ENCODE results near the gene LHX4. TPM values are rescaled to one million over a fixed set of nuclear protein-coding genes. Genes with fewer than 3 reads are reported as not detected.

The LHX4 gene
- total RNA-seq, 4 donors from 2014 or later = not detected

DNA sequence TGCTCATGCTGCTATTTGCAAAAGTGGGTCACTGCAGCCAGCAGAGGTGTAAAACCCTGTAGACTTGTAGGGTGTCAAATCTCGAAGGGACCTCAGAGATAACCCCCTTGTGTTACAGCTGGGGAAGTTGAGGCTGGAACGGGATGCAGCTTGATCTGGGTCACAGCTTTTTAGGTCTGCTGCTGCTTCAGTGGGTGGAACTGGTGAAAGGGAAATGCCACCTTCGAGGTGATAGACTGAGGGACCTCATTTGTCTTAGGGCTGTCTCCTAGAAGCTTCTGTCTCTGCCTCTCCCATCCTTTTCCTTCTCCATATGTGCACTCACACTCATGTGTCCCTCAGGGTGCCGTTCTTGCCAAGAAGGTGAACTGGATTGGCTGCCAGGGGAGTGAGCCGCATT is 40.0 kb upstream of the LHX4 start:
- H3K9me3 ChIP-seq = no peaks in the 10 kb centered on the region
- TF ChIP-seq, protein P1, sequence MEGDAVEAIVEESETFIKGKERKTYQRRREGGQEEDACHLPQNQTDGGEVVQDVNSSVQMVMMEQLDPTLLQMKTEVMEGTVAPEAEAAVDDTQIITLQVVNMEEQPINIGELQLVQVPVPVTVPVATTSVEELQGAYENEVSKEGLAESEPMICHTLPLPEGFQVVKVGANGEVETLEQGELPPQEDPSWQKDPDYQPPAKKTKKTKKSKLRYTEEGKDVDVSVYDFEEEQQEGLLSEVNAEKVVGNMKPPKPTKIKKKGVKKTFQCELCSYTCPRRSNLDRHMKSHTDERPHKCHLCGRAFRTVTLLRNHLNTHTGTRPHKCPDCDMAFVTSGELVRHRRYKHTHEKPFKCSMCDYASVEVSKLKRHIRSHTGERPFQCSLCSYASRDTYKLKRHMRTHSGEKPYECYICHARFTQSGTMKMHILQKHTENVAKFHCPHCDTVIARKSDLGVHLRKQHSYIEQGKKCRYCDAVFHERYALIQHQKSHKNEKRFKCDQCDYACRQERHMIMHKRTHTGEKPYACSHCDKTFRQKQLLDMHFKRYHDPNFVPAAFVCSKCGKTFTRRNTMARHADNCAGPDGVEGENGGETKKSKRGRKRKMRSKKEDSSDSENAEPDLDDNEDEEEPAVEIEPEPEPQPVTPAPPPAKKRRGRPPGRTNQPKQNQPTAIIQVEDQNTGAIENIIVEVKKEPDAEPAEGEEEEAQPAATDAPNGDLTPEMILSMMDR (IDR thresholded peaks at IDR 0.05 in 4 of 5, conservative IDR thresholded peaks at IDR 0.05 in 1 of 5) = no peak
- no peak for TF ChIP-seq POLR2A (IDR thresholded peaks at IDR 0.05)
- H3K4me3 ChIP-seq = no peak overlapping the region
- no peaks in the 10 kb centered on the region for H3K4me1 ChIP-seq
- ATAC-seq = no peak
- peaks cover 2 to 69% of the 10 kb centered on the region in 2 donors for H3K36me3 ChIP-seq
- H3K27ac ChIP-seq = no peak overlapping the region
- no peaks in the 10 kb centered on the region for H3K27me3 ChIP-seq
- intact Hi-C loops (cut with DNase I; ENCODE audit: low total_unique reads) (no loop called here), in situ Hi-C loops (cut with MboI; ENCODE audit: low sequenced_read_pairs in 4 of 4) (loop anchor here in 3 of 4 donors (25.0 kb wide), 2 partner anchors 103 to 478 kb away; no protein-coding TSS in a partner anchor)
- no peak for DNase-seq

DNA sequence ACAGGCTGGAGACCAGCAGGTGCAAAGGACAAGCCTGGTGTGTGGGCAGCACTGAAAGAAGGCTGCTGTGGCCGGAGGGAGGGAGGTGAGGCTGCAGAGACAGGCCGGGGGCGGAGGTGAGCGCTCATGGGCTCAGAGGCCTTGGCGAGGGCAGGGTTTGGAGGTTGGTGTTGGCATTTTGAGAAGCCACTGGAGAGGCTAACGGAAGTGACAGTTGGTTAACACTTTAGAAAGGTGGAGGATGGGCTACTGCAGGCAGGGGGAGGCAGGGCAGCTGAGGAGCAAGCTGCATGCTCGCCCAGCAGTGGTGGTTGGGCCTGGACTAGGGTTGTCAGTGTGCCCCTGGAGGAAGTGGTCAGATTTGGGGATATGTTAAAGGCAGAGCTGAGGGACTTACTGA is 37.9 kb upstream of the LHX4 start:
- intact Hi-C loops (cut with DNase I; ENCODE audit: low total_unique reads) = no loop called here

DNA sequence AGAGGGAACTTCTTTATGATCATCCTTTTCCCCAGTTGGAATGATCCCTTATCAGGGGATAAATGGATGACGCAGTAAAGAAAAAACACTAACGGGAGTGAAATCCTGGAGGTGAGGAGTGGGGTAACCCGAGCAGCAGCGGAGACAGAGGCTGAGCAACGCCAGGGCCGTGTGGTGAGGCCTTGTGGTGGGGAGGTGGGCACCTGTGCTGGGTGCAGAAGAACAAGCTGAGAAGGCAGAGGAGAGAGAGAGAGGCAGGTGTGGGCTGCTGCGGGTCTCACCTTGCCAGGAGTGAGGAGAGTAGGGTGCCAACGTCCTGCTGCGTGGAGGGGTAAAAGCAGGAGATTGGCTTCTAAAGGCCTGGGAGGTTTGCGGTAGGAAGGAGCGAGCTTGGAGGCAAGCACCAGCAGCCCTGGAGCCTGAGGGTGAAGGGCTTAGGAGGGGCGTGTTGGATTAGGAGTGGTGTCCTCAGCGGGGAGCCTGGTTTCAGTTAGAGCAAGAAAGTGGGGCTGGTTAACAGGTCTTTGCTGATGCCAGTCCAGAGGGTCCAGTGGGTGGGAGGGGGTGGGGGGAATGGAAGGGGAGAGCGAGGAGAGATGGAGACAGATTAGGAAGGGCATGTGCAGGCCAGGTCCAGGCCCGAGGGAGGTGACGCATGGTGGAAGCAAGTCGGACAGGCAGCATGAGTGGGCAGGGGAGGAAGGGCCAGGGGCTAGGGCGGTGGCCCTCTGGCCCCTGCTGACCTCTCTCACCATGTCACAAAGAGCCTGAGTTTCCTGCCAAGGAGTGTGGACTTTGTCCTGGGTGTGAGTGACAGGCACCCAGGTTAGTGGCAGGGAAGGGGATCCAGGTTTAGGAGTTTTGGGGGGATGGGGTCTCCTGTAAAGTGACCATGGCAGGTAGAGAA is 36.7 kb upstream of the LHX4 start:
- no peak overlapping the region for H3K4me3 ChIP-seq
- no peak overlapping the region for H3K27ac ChIP-seq
- TF ChIP-seq, protein P1 (IDR thresholded peaks at IDR 0.05 in 4 of 5, conservative IDR thresholded peaks at IDR 0.05 in 1 of 5) = no peak
- no peak for TF ChIP-seq POLR2A (IDR thresholded peaks at IDR 0.05)
- H3K27me3 ChIP-seq = no peaks in the 10 kb centered on the region
- intact Hi-C loops (cut with DNase I; ENCODE audit: low total_unique reads) = no loop called here
- DNase-seq (no peak), ATAC-seq (no peak)
- H3K36me3 ChIP-seq = peaks cover 2 to 69% of the 10 kb centered on the region in 2 donors
- H3K9me3 ChIP-seq = no peaks in the 10 kb centered on the region
- in situ Hi-C loops (cut with MboI; ENCODE audit: low sequenced_read_pairs in 4 of 4) = loop anchor here in 3 of 4 donors (25.0 kb wide), 2 partner anchors 106 to 481 kb away; no protein-coding TSS in a partner anchor
- H3K4me1 ChIP-seq = no peaks in the 10 kb centered on the region

More for the DNA sequence above, 37.9 kb upstream of the LHX4 start:
- no peak overlapping the region for H3K4me3 ChIP-seq
- no peak overlapping the region for H3K27ac ChIP-seq
- H3K9me3 ChIP-seq = no peaks in the 10 kb centered on the region
- DNase-seq = no peak
- H3K27me3 ChIP-seq = no peaks in the 10 kb centered on the region
- in situ Hi-C loops (cut with MboI; ENCODE audit: low sequenced_read_pairs in 4 of 4) = loop anchor here in 3 of 4 donors (25.0 kb wide), 2 partner anchors 105 to 480 kb away; no protein-coding TSS in a partner anchor
- no peaks in the 10 kb centered on the region for H3K4me1 ChIP-seq
- ATAC-seq = no peak
- TF ChIP-seq, protein P1 (IDR thresholded peaks at IDR 0.05 in 4 of 5, conservative IDR thresholded peaks at IDR 0.05 in 1 of 5) = no peak
- TF ChIP-seq POLR2A (IDR thresholded peaks at IDR 0.05) = no peak
- H3K36me3 ChIP-seq = peaks cover 2 to 64% of the 10 kb centered on the region in 2 donors

DNA sequence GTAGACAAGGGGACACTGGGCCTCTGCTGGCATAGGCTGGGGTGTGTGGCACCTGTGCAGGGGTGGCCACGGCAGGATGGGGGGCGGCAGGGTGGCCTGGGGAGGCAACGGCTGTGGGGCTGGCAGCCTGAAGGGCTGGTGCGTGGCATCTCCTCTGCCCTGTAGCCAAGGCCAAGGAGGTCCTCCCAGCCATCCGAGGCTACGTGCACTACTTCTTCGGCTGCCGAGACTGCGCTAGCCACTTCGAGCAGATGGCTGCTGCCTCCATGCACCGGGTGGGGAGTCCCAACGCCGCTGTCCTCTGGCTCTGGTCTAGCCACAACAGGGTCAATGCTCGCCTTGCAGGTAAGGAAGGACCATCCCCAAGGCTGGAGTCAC is 36.0 kb upstream of the LHX4 start:
- no peak overlapping the region for H3K4me3 ChIP-seq
- in situ Hi-C loops (cut with MboI; ENCODE audit: low sequenced_read_pairs in 4 of 4) = loop anchor here in 3 of 4 donors (25.0 kb wide), 2 partner anchors 107 to 482 kb away; no protein-coding TSS in a partner anchor
- no peak for ATAC-seq
- intact Hi-C loops (cut with DNase I; ENCODE audit: low total_unique reads) = no loop called here
- peaks cover 2 to 66% of the 10 kb centered on the region in 2 donors for H3K36me3 ChIP-seq
- DNase-seq = no peak
- no peaks in the 10 kb centered on the region for H3K9me3 ChIP-seq
- no peaks in the 10 kb centered on the region for H3K4me1 ChIP-seq
- H3K27me3 ChIP-seq = no peaks in the 10 kb centered on the region
- no peak overlapping the region for H3K27ac ChIP-seq
- TF ChIP-seq, protein P1 (IDR thresholded peaks at IDR 0.05 in 4 of 5, conservative IDR thresholded peaks at IDR 0.05 in 1 of 5) = no peak
- no peak for TF ChIP-seq POLR2A (IDR thresholded peaks at IDR 0.05)
